Fibroblast of skin of abdomen (primary cell): ENCODE results near the gene SLC22A17.

Source experiments
- DNase-seq: peaks from one replicate; pipeline ENCODE4 v3.0.0-alpha.2; 2013

The SLC22A17 gene

DNA sequence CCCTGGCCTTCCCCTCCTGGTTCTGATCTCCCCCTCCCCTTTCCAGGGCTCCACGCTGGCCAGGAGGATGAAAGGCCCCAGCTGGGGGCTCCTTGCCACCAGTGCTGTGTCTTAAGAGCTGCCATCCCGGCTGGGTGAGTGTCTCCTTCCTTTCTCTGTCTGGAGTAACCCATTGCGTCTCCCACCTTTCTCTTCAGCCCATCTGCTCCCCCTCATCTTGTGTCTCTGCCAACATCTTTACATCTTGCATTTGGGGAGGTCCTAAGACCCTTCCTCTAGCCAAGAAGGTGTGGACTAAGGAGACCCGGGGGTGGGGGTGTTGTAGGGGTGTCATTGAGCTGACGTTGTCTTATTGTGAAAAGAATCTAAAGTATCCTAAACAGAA is 45.5 kb downstream of the SLC22A17 start:
- no peak for DNase-seq

- peak; percentile 89 for DNase-seq
Measured at GRCh38 chr14:23306412-23307145, 46.1 kb downstream of the SLC22A17 start, which contains the start of gene BCL2L2. TSS of gene BCL2L2 (plus strand) at chr14:23306833. CDS start at chr14:23307768, 935 bp downstream.

- peak; percentile 52 for DNase-seq
Measured at GRCh38 chr14:23302290-23303225, 50.1 kb downstream of the SLC22A17 start, which contains the start of gene PPP1R3E. TSS of gene PPP1R3E (minus strand) at chr14:23302859. CDS start at chr14:23302576, 283 bp downstream.

- no peak for DNase-seq
Measured at GRCh38 chr14:23301969-23302289, 50.8 kb downstream of the SLC22A17 start.

DNA sequence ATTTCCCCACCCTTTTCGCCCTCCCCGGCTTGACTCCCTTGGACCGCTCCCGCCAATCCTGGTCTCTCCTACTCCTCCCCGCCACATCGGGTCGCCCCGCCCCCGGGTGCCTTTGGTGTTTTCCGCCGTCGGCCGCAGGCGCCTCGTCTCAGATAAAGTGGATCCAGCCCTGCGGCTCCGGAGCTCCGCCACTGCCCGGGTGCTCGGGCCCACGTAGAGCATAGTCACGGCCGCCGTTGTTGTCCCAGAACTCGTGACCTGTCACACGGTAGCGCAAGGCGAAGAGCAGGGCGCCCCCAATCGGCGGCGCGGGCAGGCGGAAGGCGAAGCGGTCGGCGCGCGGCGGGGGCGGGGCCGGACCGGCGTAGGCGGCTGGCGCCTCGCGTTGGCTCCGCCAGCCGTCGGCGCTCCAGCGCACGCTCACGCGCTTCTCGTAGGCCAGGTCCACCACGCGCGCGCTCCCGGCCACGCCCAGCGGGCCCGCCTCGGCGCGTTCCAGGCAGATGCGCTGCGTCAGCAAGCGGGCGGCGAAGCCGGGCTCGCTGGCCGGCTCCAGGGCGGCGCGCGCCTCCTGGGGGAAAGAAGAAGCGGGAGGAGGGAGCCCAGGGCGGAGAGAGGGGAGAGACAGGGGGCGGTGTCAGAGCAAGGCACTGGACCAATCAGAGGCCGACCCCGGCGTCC is 51.3 kb downstream of the SLC22A17 start:
- peak; percentile 99 for DNase-seq

- no peak for DNase-seq
Measured at GRCh38 chr14:23300687-23301223, 51.9 kb downstream of the SLC22A17 start.

DNA sequence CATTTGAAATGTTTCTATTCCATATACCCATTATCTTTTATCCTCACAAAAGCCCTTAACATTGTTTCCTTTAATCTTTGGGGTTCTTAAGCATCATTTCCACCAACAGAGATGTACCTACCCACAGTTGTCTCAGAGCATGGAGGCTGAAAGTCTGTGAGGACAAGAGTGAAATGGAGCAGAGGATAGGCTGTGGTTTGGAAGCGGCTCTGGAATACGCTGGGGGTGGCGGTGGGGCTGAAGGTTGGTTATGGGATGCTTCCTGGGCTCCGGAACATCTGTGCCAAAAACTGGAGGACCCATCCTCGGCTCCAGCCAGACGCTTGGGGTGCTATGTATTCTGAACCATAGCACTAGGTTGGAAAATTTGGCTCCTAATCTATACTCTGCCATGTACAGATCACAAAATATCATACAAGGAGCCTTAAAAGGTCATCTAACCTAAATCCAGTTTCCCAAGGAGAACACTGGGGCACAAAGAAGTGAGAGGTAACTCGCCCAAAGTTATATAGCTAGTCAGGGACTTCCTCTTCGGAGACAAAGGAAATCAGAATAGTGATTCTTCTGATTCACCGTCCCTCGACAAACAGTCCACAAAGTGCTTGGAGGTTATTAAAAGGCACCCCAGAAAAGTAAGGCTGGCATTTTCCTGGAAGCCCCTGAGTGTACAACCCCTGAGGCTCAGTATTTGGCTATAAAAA is 52.6 kb downstream of the SLC22A17 start:
- no peak for DNase-seq

GRCh38 chr14:23299211-23299957 is 53.3 kb downstream of the SLC22A17 start:
- DNase-seq, result peak; percentile 53

DNA sequence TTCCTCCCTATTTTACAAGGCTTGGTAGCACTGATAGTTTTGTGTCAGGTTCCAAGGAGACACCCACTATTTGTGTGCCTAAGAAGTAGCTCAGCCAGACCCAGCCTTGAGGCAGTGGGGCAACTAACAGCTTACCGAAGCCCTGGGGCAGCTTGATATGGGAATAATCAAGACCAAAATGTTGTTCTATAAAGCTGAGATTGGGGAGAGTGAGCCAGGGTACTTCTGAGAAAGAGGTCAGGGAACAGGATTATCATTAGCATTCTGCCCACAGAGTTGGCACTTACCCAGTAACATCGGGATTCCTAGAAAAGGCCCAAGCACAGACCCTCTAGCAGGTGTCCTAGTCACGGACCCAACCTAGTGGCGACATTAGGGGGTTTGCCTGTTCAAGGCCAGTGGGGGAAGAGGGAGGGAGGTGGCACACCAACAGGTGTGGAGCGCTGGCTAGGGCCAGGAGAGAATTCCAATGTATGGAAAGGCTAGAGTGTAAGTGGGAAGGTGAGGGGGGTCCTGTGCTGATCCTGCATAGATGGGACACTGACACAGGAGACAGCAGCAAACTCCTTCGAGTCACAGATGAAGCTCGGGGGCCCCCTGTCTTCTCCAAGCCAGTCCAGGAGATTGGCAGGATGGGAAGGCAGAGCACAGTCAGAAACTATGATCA is 54.9 kb downstream of the SLC22A17 start:
- no peak for DNase-seq

DNA sequence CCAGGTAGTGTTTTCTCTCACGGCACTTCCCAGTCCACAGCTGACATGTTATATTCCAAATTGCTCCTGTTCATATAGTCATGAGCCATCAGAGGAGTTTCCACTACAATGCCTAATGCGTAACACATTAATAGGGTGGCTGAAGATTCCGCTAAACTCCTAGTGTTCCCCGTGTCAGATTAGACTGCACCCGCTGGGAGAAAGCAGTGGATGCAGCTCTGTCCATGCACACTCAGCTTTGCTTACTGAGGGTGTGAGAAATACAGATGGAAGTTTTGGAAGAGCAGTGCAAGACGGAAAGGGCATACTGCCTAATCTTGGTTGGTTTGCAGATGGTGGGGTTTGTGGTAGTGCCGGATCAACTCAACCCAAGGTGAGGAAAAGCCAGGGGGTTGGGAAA is 55.6 kb downstream of the SLC22A17 start:
- no peak for DNase-seq
